Measurements from ENCODE around the gene SYNDIG1.
"Not testable (repeated sequence)": the region's sequence is repeated elsewhere in the genome, so short reads cannot be mapped to it uniquely, and the experiment has no call there.

SYNDIG1 gene

DNA sequence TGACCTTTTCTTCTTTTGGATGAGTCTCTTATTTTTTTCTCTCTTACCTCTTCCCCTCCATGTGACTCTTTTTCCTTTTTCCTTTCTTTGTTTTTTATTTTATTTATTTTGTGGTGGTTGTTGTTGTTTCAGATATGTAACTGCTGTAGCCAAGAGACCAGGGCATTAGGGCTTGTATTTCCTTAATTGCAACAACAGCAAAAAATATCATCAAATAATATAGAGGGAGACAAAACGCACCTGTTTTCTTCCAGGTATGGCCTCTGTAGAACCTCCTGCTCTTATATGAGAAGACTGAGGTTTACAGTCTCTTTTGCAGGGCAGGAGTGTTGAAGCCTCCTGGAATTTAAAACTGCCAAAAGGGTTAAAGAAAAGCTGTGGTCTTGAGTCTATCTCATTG is 149.3 kb downstream of the SYNDIG1 start:
- no peak for DNase-seq (ENCODE audit: extremely low spot score, insufficient read length, low read depth)
- FAIRE-seq = no peak

DNA sequence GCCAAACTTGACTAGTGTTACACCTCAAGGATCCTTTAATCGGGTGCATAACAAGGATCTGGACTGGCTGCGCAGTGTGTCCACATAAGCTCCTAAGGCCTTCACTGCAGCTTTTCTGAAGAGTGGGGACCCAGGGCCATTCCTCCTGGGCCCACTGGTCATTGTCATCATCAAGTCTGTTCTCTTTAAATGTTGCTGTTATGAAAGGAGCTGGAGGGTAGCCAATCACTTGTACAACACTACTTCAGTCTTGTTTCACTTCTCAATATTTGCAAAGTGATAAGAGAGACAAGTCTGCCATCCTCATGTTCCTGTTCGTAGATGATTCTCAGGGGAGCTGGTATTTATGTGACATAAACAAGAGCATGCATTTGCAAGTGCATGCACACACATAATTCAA is 149.8 kb downstream of the SYNDIG1 start:
- DNase-seq (ENCODE audit: extremely low spot score, insufficient read length, low read depth) (no peak), FAIRE-seq (peak; percentile 49)

GRCh38 chr20:24620937-24621519 is 151.6 kb downstream of the SYNDIG1 start:
- no peak for DNase-seq (ENCODE audit: extremely low spot score, insufficient read length, low read depth)

GRCh38 chr20:24622856-24623255 is 153.4 kb downstream of the SYNDIG1 start:
- FAIRE-seq = no peak
- DNase-seq (ENCODE audit: extremely low spot score, insufficient read length, low read depth) = no peak

More at GRCh38 chr20:24620937-24621519, 151.6 kb downstream of the SYNDIG1 start:
- FAIRE-seq = no peak

DNA sequence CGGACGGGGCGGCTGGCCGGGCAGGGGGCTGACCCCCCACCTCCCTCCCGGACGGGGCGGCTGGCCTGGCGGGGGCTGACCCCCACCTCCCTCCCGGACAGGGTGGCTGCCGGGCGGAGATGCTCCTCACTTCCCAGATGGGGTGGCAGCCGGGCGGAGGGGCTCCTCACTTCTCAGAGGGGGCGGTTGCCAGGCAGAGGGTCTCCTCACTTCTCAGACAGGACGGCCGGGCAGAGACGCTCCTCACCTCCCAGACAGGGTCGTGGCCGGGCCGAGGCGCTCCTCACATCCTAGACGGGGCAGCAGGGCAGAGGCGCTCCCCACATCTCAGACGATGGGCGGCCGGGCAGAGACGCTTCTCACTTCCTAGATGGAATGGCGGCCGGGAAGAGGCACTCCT is 156.7 kb downstream of the SYNDIG1 start:
- FAIRE-seq; DNase-seq (ENCODE audit: extremely low spot score, insufficient read length, low read depth): not testable (repeated sequence)

- no peak for DNase-seq (ENCODE audit: extremely low spot score, insufficient read length, low read depth)
- no peak for FAIRE-seq
Measured at GRCh38 chr20:24627291-24627690, 157.9 kb downstream of the SYNDIG1 start.

GRCh38 chr20:24627926-24628325 is 158.5 kb downstream of the SYNDIG1 start:
- no peak for DNase-seq (ENCODE audit: extremely low spot score, insufficient read length, low read depth)
- no peak for FAIRE-seq

DNA sequence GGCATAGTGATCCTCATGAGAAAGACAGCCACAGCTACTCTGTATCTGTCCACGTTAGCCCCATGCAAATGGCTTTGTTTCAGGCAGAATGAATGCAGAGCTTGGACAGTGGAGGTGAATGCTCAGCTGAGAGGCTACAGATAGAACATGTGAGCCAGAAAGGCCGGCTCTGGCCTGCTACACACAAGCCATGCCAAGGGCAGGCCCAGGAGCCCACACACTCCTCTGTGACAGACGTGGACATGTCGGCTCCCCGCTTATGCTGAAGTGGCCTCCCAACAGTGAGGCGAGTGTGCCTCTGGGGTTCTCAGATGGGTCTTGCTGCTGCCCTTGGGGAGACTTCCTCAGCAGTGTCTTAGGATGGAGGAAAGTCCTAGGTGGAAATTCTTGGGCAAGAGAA is 159.6 kb downstream of the SYNDIG1 start:
- DNase-seq (ENCODE audit: extremely low spot score, insufficient read length, low read depth) = no peak

GRCh38 chr20:24629668-24630067 is 160.2 kb downstream of the SYNDIG1 start:
- DNase-seq (ENCODE audit: extremely low spot score, insufficient read length, low read depth) (no peak), FAIRE-seq (no peak)

More for the DNA sequence above, 159.6 kb downstream of the SYNDIG1 start:
- FAIRE-seq = no peak

DNA sequence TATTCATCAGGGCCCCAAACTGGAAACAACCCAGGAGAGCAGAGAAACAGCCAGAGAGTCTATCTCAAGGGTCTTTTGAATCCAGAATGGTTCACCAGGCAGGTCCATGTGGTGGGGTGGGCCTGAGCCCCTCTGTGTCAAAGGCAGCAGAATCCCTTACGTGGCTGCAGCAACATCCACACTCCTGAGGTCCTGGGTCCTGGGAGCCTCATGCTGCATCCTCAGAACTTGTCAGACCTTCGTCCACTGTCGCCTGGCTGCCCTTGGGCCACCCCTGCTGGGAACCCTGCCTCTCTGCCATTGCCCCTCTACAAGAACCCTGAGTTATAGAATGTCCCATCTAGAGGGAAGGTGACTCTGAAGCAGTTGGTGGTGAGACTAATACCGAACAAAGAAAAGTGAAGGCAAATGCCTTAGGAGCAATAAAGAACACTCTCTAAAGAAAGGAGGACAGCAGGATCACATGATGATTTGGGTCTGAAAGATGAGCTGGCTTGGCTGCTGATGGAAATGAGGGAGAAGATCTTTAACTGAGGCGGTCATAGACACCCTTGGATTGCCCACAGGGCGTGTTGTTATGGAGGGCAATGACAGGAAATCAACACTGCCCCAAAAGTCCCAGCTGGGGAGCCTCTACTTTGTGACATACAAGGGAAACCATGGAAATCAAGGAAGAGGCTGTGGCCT is 161.2 kb downstream of the SYNDIG1 start:
- FAIRE-seq = no peak

DNA sequence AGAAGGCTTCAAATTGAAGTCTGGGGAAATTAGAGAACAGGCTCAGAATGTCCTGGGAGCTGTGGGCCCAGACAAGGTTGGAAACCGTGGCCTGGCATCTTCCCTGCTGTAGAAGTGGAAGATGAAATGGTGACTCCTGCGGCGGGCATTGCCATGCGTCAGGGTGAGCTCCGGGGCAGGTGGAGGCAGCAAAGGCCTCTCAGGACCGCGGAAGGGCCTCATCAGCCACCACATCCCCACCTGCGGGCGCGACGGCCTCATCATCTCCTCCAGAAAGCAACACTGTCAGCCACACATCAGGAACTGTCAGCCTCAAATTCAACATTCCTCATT is 161.7 kb downstream of the SYNDIG1 start:
- DNase-seq (ENCODE audit: extremely low spot score, insufficient read length, low read depth) = no peak
- no peak for FAIRE-seq

More for the DNA sequence above, 161.2 kb downstream of the SYNDIG1 start:
- DNase-seq (ENCODE audit: extremely low spot score, insufficient read length, low read depth) = no peak

GRCh38 chr20:24632581-24632980 is 163.2 kb downstream of the SYNDIG1 start:
- FAIRE-seq = no peak
- no peak for DNase-seq (ENCODE audit: extremely low spot score, insufficient read length, low read depth)

DNA sequence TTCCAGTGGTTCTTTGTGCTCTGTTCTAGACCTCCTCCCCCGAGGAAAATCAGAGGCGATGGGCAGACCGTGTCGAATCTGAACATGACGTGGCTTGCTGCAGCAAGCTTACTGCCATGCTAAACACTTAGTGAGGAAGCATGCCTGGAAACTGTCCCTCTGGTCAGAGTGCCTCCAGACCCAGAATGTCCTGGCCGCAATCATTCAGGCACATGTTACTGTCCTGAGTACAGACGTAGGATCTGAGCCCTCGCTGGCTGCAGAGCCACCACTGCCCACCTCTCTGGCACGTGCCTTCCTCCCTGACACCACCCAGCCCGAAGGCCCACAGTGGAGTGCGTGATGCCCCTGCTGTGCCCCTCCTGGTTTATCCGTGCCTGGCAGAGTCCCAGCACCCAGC is 163.6 kb downstream of the SYNDIG1 start:
- no peak for FAIRE-seq
- no peak for DNase-seq (ENCODE audit: extremely low spot score, insufficient read length, low read depth)

DNA sequence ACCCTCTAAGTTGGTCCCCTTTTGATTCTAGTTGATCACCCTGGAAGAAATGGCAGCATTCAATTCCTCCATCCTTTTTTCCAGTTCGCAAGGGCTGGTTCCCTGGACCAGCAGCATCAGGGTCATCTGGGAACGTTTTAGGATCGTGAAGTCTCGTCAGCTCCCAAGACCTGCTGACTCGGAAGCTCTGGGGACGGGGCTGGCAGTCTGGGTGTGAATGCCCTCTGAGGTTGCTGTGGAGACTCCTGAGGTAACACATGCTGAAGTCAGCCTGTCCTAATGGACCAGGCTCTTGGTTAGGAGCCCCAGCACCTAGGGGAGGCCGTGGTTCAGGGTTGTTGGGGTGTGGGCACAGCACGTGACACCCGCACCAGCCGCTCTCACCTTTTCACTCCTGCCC is 164.1 kb downstream of the SYNDIG1 start:
- no peak for FAIRE-seq
- no peak for DNase-seq (ENCODE audit: extremely low spot score, insufficient read length, low read depth)

DNA sequence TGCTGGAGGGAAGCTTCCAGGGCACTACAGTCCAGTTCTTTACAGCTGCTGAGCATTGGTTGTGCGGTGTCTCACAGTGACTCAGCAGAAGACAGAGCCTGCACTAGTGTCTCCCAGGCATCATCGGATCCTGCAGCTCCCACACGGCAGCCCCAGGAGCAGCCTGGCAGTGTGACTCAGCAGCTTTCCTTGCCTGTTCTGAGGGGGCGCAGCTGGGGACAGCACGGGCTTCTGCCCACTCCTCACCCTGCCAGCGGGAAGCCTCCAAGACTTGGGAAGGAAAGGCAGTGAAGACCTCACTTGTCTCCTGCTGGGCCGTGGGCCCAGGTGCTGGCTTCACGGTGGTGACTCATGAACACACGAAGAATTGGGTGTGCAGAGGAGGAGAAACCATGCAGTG is 165.4 kb downstream of the SYNDIG1 start:
- DNase-seq (ENCODE audit: extremely low spot score, insufficient read length, low read depth) (no peak), FAIRE-seq (no peak)

- DNase-seq (ENCODE audit: extremely low spot score, insufficient read length, low read depth) (no peak), FAIRE-seq (no peak)
Measured at GRCh38 chr20:24636626-24637025, 167.2 kb downstream of the SYNDIG1 start.

- FAIRE-seq = no peak
Measured at GRCh38 chr20:24637087-24637486, 167.7 kb downstream of the SYNDIG1 start.

GRCh38 chr20:24637941-24638340 is 168.5 kb downstream of the SYNDIG1 start:
- FAIRE-seq (no peak), DNase-seq (ENCODE audit: extremely low spot score, insufficient read length, low read depth) (no peak)

More at GRCh38 chr20:24637087-24637486, 167.7 kb downstream of the SYNDIG1 start:
- DNase-seq (ENCODE audit: extremely low spot score, insufficient read length, low read depth) = no peak

DNA sequence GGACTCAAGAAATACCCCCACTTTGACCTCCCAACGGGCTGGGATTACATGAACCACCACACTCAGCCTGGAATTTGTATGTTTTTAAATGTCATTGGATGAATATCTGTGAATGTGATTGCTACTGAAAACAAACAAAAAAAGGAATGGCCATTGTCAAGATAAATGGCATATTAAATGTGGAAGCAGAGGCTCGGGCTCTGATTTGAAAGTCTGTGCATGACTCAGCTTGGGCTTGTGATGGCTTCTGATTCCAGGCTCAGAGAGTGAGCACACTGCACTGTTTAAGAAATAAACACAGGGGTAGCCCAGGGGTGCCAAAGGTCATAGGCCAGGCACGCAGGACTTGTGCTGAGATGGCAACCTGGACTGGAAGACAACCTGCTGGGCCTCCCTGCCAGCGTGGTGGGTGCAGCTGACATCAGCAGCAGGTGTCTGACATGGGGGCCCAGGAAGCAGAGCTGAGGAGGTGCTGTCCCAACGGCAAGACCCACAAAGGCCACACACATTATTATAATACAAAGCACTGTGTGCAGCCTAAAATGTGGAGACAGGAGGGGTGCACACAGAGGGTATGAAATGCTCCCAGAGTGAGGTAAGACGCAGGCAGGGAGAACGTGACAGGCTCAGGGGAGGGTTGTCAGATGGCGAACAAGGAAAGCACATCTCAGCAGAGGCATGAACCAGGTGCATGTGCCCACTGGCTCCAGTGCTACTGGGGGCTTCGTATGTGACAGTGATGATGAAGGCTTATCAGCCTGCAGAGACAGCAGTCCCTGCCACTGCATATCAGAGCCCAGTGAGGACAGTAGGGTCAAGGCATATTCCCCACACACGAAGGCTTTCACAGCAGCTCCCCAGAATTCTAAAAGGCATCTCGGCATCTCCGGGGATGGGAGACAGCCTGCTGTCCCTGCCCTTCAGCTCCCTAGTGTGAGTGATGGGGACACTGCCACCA is 169.4 kb downstream of the SYNDIG1 start:
- DNase-seq (ENCODE audit: extremely low spot score, insufficient read length, low read depth) = no peak
- FAIRE-seq = no peak

DNA sequence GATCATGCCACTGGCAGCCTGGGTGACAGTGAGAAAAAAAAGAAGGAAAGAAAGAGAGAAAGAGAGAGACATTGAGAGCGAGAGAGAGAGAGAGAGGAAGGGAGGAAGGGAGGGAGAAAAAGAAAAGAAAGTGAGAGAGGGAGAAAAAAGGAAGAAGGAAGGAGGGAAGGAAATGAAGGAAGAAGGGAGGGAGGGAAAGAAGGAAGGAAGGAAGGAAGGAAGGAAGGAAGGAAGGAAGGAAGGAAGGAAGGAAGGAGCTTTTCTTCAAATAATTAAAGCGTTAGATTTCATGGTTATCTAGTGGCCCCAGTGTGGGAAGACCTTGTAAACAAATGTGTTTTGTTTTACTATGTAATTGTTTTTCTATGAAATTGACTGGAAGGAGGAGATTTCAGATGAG is 170.8 kb downstream of the SYNDIG1 start:
- FAIRE-seq = no peak
- DNase-seq (ENCODE audit: extremely low spot score, insufficient read length, low read depth) = no peak

DNA sequence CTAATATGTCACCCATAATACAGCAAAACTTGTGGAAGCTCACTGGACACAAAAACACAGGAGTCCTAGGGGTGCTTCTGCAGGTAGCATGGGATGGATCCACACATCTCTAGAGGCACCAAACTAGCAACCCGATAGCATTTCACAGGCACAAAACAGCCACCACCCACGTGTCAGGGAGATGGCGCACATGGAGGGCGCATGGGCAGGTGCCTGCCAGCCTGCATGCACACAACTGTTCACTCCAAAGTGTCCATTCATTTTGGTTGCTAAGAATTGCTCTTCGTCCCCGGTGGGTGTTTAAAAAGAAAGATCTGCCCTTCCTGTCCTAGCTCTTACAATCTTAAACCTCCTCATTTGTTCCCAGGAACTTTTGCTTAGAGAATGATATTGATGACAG is 171.3 kb downstream of the SYNDIG1 start:
- no peak for FAIRE-seq
- DNase-seq (ENCODE audit: extremely low spot score, insufficient read length, low read depth) = no peak

All from GM18507 (cell line).